SU-DHL-6 (cell line): ENCODE results near the gene PPIF.

Source experiments
- H2AFZ ChIP-seq: fragments of 200-600 bp; sonication (generic); 2 replicates; pipeline ENCODE4 v1.6.1; 2014; ENCODE audit warnings: low read depth, mild to moderate bottlenecking, moderate library complexity, mixed read lengths, antibody characterized with exemption, low read length; ENCODE audit not compliant: severe bottlenecking
- H3F3A ChIP-seq: fragments of 200-600 bp; shearing (Covaris generic); 2 replicates; pipeline ENCODE4 v1.6.0; 2016; ENCODE audit warnings: antibody characterized with exemption, mild to moderate bottlenecking; ENCODE audit not compliant: insufficient read depth
- H3K27ac ChIP-seq: fragments of 200-600 bp; sonication (generic); 2 replicates; pipeline ENCODE4 v1.5.1; 2016; ENCODE audit warnings: low read depth, mild to moderate bottlenecking, low read length, moderate library complexity, mixed read lengths
- H3K27me3 ChIP-seq: fragments of 200-600 bp; sonication (generic), shearing (Covaris generic); 2 replicates; pipeline ENCODE4 v1.6.0; 2014; ENCODE audit warnings: mild to moderate bottlenecking, low read length
- H3K36me3 ChIP-seq: fragments of 200-600 bp; sonication (generic); 2 replicates; pipeline ENCODE4 v1.6.1; 2014; ENCODE audit warnings: mild to moderate bottlenecking, low read length, mixed read lengths
- H3K4me2 ChIP-seq: fragments of 300-600, 200-600 bp; shearing (Covaris generic), sonication (generic); 2 replicates; pipeline ENCODE4 v1.6.0; 2014; ENCODE audit warnings: low read length, low read depth, mild to moderate bottlenecking; ENCODE audit not compliant: poor library complexity, severe bottlenecking
- H3K4me3 ChIP-seq: fragments of 200-600 bp; sonication (generic); 2 replicates; pipeline ENCODE4 v1.5.1; 2014; ENCODE audit warnings: antibody characterized with exemption, low read length, mild to moderate bottlenecking, mixed read lengths; ENCODE audit not compliant: insufficient read depth, poor library complexity, severe bottlenecking
- H3K79me2 ChIP-seq: fragments of 200-600 bp; sonication (generic); 2 replicates; pipeline ENCODE4 v1.6.1; 2014; ENCODE audit warnings: mild to moderate bottlenecking, low read length, moderate library complexity; ENCODE audit not compliant: insufficient read depth
- H3K9ac ChIP-seq: fragments of 200-600 bp; sonication (generic); 2 replicates; pipeline ENCODE4 v1.7.0; 2014; ENCODE audit warnings: mild to moderate bottlenecking, low read length
- H3K9me2 ChIP-seq: fragments of 200-600 bp; sonication (generic); replicated peaks from 2 replicates; pipeline ENCODE4 v1.6.1; 2014; ENCODE audit warnings: low read length; ENCODE audit not compliant: insufficient read depth
- H3K9me3 ChIP-seq: fragments of 200-600 bp; sonication (generic); 2 replicates; pipeline ENCODE4 v1.6.1; 2014; ENCODE audit warnings: low read length, mixed read lengths; ENCODE audit not compliant: insufficient read depth
- H4K20me1 ChIP-seq: fragments of 200-600 bp; sonication (generic); 2 replicates; pipeline ENCODE4 v1.6.1; 2014; ENCODE audit warnings: low read depth, mild to moderate bottlenecking, antibody characterized with exemption, low read length, moderate library complexity, mixed read lengths
- CTCF ChIP-seq: fragments of 200-600 bp; sonication (generic); IDR thresholded peaks from one replicate; pipeline ENCODE4 v1.5.1; 2017; ENCODE audit warnings: antibody characterized with exemption, mild to moderate bottlenecking, low read length, moderate library complexity; ENCODE audit not compliant: insufficient read depth, poor library complexity, severe bottlenecking
- EZH2phosphoT487 ChIP-seq: fragments of 200-600 bp; sonication (generic), shearing (Covaris generic); conservative IDR thresholded peaks from 2 replicates; pipeline ENCODE4 v1.6.1; 2018; ENCODE audit warnings: mild to moderate bottlenecking, antibody characterized with exemption, low read length, moderate library complexity, mixed read lengths

PPIF gene

GRCh38 chr10:79339266-79339665 lies 8.0 kb upstream of the PPIF start:
- no peak overlapping the region for H3K27ac ChIP-seq
- H3F3A ChIP-seq, result no peaks in the 10 kb centered on the region
- H3K9me3 ChIP-seq, result no peaks in the 10 kb centered on the region
- no peaks in the 10 kb centered on the region for H3K27me3 ChIP-seq
- no peak overlapping the region for H2AFZ ChIP-seq
- TF ChIP-seq CTCF, result no peak
- no peak for TF ChIP-seq EZH2phosphoT487
- no peak overlapping the region for H3K4me2 ChIP-seq
- H3K9me2 ChIP-seq, result no peaks in the 10 kb centered on the region
- no peaks in the 10 kb centered on the region for H3K79me2 ChIP-seq
- H3K36me3 ChIP-seq, result no peaks in the 10 kb centered on the region
- H4K20me1 ChIP-seq, result no peaks in the 10 kb centered on the region
- no peak overlapping the region for H3K9ac ChIP-seq
- H3K4me3 ChIP-seq, result no peak overlapping the region

GRCh38 chr10:79340646-79341244 lies 6.5 kb upstream of the PPIF start:
- Histone ChIP-seq H3K9me3 (no peaks in the 10 kb centered on the region), H3K9me2 (no peaks in the 10 kb centered on the region), H3K4me3 (no peak overlapping the region), H4K20me1 (no peaks in the 10 kb centered on the region), H3K27me3 (no peaks in the 10 kb centered on the region), H3K4me2 (no peak overlapping the region), H3K36me3 (no peaks in the 10 kb centered on the region), H3F3A (no peaks in the 10 kb centered on the region), H3K79me2 (no peaks in the 10 kb centered on the region), H3K27ac (no peak overlapping the region), H3K9ac (no peak overlapping the region), H2AFZ (no peak overlapping the region)
- TF ChIP-seq CTCF (no peak), EZH2phosphoT487 (no peak)

- no peak overlapping the region for H3K4me2 ChIP-seq
These were observed 4.9 kb upstream of the PPIF start for GRCh38 chr10:79342295-79342761.

More at GRCh38 chr10:79342295-79342761, 4.9 kb upstream of the PPIF start:
- peaks cover 3% of the 10 kb centered on the region for H3F3A ChIP-seq
- no peak overlapping the region for H3K27ac ChIP-seq
- H3K79me2 ChIP-seq, result no peaks in the 10 kb centered on the region
- no peak overlapping the region for H3K9ac ChIP-seq
- no peak overlapping the region for H2AFZ ChIP-seq
- no peaks in the 10 kb centered on the region for H3K36me3 ChIP-seq
- TF ChIP-seq EZH2phosphoT487 (no peak), CTCF (no peak)
- no peak overlapping the region for H3K4me3 ChIP-seq
- no peaks in the 10 kb centered on the region for H3K9me2 ChIP-seq
- H3K9me3 ChIP-seq, result no peaks in the 10 kb centered on the region
- H4K20me1 ChIP-seq, result no peaks in the 10 kb centered on the region
- H3K27me3 ChIP-seq, result no peaks in the 10 kb centered on the region
